Type B pancreatic cell (in vitro differentiated cells): Measurements from ENCODE around the gene C1QTNF9. TPM values are rescaled to one million over a fixed set of nuclear protein-coding genes. Genes with fewer than 3 reads are reported as not detected.
"Not testable (repeated sequence)": the region's sequence is repeated elsewhere in the genome, so short reads cannot be mapped to it uniquely, and the experiment has no call there.

Source experiments
- DNase-seq: peaks from one replicate; pipeline ENCODE4 v3.0.0; 2021; ENCODE audit warnings: mixed read lengths; ENCODE audit not compliant: unreplicated experiment; ENCODE audit errors: extremely low spot score
- H3K27ac Mint-ChIP-seq: 2 replicates; pipeline ENCODE4 v1.8.0; 2021; ENCODE audit warnings: mild to moderate bottlenecking, mixed read lengths
- H3K27me3 Mint-ChIP-seq: 2 replicates; pipeline ENCODE4 v1.8.0; 2021; ENCODE audit warnings: mixed read lengths
- H3K36me3 Mint-ChIP-seq: 2 replicates; pipeline ENCODE4 v1.8.0; 2021; ENCODE audit warnings: mixed read lengths
- H3K4me1 Mint-ChIP-seq: one replicate; pipeline ENCODE4 v1.8.0; 2021; ENCODE audit warnings: mixed read lengths; ENCODE audit not compliant: unreplicated experiment
- H3K4me3 Mint-ChIP-seq: 2 replicates; pipeline ENCODE4 v1.8.0; 2021; ENCODE audit warnings: mild to moderate bottlenecking, mixed read lengths
- H3K9me3 Mint-ChIP-seq: 2 replicates; pipeline ENCODE4 v1.8.0; 2021; ENCODE audit warnings: mixed read lengths
- total RNA-seq: library from RNA; stranded (reverse); gene quantifications from 2 replicates; pipeline ENCODE4 v1.2.1, GENCODE V29; 2021; ENCODE audit warnings: low replicate concordance
- TF ChIP-seq, protein P1 (sequence below): fragments of 200-600 bp; sonication (generic); conservative IDR thresholded peaks from 2 replicates; pipeline ENCODE4 v1.5.0; 2021; ENCODE audit warnings: antibody characterized with exemption, mild to moderate bottlenecking

C1QTNF9 gene
- total RNA-seq, 1 donor from 2014 or later = not detected

DNA sequence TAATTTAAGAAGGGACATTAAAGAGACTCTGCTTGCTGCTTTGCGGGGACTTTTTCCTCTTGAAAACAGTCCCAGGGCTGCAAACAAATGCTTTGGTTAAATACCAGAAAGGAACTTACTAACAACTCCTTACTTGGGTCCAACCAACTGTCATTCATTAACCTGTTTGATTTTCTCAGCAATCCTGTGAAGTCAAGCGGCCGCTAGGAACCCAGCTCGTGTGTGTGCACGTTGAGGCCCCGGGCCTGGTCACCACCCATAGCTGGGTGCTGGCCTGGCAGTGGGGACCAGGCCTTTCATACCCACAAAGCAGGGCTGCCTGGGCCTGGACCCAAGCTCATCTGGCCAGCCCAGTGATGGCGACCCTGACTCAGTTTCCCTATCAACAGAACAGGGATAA, 50.7 kb downstream of the C1QTNF9 start:
- TF ChIP-seq, protein P1, sequence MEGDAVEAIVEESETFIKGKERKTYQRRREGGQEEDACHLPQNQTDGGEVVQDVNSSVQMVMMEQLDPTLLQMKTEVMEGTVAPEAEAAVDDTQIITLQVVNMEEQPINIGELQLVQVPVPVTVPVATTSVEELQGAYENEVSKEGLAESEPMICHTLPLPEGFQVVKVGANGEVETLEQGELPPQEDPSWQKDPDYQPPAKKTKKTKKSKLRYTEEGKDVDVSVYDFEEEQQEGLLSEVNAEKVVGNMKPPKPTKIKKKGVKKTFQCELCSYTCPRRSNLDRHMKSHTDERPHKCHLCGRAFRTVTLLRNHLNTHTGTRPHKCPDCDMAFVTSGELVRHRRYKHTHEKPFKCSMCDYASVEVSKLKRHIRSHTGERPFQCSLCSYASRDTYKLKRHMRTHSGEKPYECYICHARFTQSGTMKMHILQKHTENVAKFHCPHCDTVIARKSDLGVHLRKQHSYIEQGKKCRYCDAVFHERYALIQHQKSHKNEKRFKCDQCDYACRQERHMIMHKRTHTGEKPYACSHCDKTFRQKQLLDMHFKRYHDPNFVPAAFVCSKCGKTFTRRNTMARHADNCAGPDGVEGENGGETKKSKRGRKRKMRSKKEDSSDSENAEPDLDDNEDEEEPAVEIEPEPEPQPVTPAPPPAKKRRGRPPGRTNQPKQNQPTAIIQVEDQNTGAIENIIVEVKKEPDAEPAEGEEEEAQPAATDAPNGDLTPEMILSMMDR = no peak
- Mint-ChIP-seq H3K4me1 (no peaks in the 10 kb centered on the region), H3K4me3 (no peak overlapping the region), H3K36me3 (no peaks in the 10 kb centered on the region), H3K27ac (no peak overlapping the region), H3K9me3 (no peaks in the 10 kb centered on the region), H3K27me3 (peaks cover 3% of the 10 kb centered on the region)
- no peak for DNase-seq

GRCh38 chr13:24361113-24361512, 51.7 kb downstream of the C1QTNF9 start:
- no peaks in the 10 kb centered on the region for H3K36me3 Mint-ChIP-seq
- H3K4me3 Mint-ChIP-seq = no peak overlapping the region
- peaks cover 3% of the 10 kb centered on the region for H3K27me3 Mint-ChIP-seq
- H3K27ac Mint-ChIP-seq = no peak overlapping the region
- DNase-seq = no peak
- H3K9me3 Mint-ChIP-seq = no peaks in the 10 kb centered on the region
- TF ChIP-seq, protein P1 = no peak
- no peaks in the 10 kb centered on the region for H3K4me1 Mint-ChIP-seq

DNA sequence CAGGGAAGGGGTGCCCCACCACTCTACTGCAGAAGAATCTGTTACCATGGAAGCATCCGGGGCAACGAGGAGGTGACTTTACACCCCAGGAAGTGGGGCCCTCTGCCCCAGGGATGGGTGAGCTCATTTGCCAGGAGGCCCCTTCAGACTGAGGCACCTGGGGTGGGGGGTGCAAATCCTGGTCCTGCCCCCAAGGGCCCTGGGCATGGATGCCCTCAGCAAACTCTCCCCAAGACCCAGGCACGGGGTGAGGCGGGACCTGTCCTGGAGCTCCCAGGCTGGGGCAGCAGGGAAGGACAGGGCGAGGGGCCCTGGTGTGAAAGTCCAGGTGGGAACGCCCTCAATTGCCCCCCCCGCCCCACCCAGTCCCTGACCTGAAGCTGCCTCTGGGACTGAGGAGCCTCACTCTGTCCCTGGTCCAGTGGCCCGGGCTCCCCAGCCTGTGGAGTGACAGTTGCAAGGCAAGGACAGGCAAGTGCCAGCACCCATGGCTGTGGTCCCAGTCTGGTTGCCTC, 52.5 kb downstream of the C1QTNF9 start:
- no peak overlapping the region for H3K4me3 Mint-ChIP-seq

DNA sequence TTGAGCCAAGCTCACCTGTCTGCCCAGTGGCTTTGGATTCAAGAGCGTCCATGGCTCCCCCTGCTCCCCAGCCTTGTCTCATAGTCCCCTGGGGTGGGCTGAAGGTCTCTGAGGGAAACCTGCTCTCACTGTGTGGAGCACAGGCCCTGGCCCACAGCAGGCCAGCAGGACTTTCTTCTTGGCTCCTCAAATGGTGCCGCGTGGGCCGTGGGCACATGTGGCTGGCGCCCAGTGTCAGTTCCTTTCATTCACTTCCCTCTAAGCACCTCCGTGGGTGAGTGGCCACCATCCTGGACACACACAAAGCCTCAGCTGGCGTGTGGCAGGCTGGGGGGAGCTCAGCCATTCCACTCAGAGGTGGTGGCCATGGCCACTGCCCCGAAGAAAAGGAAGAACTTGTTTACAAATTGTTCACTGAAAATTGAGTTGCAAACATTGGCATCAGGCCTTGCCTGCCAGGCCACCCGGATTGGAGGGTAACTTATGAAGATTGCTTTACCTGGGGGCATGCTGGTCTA, 53.1 kb downstream of the C1QTNF9 start:
- Mint-ChIP-seq H3K4me1 (no peaks in the 10 kb centered on the region), H3K27me3 (peaks cover 6% of the 10 kb centered on the region), H3K4me3 (no peak overlapping the region), H3K36me3 (no peaks in the 10 kb centered on the region), H3K27ac (no peak overlapping the region), H3K9me3 (no peaks in the 10 kb centered on the region)
- TF ChIP-seq, protein P1 = no peak
- DNase-seq = no peak

More for the DNA sequence above, 52.5 kb downstream of the C1QTNF9 start:
- Mint-ChIP-seq H3K9me3 (no peaks in the 10 kb centered on the region), H3K27me3 (peaks cover 6% of the 10 kb centered on the region), H3K4me1 (no peaks in the 10 kb centered on the region), H3K27ac (no peak overlapping the region), H3K36me3 (no peaks in the 10 kb centered on the region)
- TF ChIP-seq, protein P1 = no peak
- DNase-seq = no peak

- no peak for DNase-seq
- Mint-ChIP-seq H3K4me3 (no peak overlapping the region), H3K9me3 (no peaks in the 10 kb centered on the region), H3K36me3 (no peaks in the 10 kb centered on the region), H3K27me3 (peaks cover 6% of the 10 kb centered on the region), H3K27ac (no peak overlapping the region), H3K4me1 (no peaks in the 10 kb centered on the region)
- TF ChIP-seq, protein P1 = no peak
Observed at GRCh38 chr13:24365191-24365590, 55.8 kb downstream of the C1QTNF9 start.

GRCh38 chr13:24366315-24366714, 56.9 kb downstream of the C1QTNF9 start:
- H3K4me1 Mint-ChIP-seq, H3K9me3 Mint-ChIP-seq, DNase-seq, H3K4me3 Mint-ChIP-seq, H3K27me3 Mint-ChIP-seq, H3K27ac Mint-ChIP-seq, H3K36me3 Mint-ChIP-seq: not testable (repeated sequence)

GRCh38 chr13:24371273-24371672, 61.9 kb downstream of the C1QTNF9 start:
- not testable (repeated sequence) for DNase-seq, H3K27ac Mint-ChIP-seq, H3K36me3 Mint-ChIP-seq, H3K9me3 Mint-ChIP-seq, H3K4me3 Mint-ChIP-seq, H3K4me1 Mint-ChIP-seq, H3K27me3 Mint-ChIP-seq
